GM12892 (cell line): Measurements from ENCODE around the gene HCRTR1.

ENCODE experiments used
- DNase-seq: peaks from one replicate; pipeline ENCODE4 v3.0.0; 2011; ENCODE audit not compliant: insufficient read length
- FAIRE-seq: peaks from 2 replicates; lab custom pipeline; 2011; peaks lifted over from hg19 to GRCh38; lab: Jason Lieb, UNC
- POLR2A ChIP-seq: IDR thresholded peaks from 2 replicates; pipeline ENCODE4 v1.6.1; 2011; ENCODE audit warnings: low read depth, low read length, control low read depth
- POLR2AphosphoS5 ChIP-seq: IDR thresholded peaks from 2 replicates; pipeline ENCODE4 v1.6.1; 2011; ENCODE audit warnings: low read depth, low read length, control low read depth
- TAF1 ChIP-seq: IDR thresholded peaks from 2 replicates; pipeline ENCODE4 v1.6.1; 2011; ENCODE audit warnings: low read depth, mild to moderate bottlenecking, control low read depth, low read length, borderline replicate concordance

HCRTR1 gene

DNA sequence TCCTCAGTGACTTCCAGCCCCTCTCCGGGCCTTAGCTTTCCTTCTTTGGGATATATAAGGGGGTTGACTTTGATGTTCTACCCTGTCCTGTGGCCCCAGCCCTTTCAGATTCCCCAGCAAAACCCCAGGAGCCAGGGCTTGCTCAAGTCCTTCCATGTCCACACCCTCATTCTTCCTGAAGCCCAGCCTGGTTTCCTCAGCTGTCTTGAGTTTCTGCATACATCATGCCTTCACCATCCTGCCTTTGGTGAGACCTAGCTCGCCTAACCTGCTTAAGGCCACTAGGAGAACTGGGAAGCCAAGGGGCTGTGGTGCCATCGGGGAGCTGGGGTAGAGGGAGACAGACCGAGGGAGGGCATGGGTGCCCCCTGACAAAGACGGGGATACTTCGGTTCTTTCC is 44.4 kb downstream of the HCRTR1 start:
- no peak for TF ChIP-seq POLR2AphosphoS5
- FAIRE-seq, result no peak
- no peak for DNase-seq

DNA sequence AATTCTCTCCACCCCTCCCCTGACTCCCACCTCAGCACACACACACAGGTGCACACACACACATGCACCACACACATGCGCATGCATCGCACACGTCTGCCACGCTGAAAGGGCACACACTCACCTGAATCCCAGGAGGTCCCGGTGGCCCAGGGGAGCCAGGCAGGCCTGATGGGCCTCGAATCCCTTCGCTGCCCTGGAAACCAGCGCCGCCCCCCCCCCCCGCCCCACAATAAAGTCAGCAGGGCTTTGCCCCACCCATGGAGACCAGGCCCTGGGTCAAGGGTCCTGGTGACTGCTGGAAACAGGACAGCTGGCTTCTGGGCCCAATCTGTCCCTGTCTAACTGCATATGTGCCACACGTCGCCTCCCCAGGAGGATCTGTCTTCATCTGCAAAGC is 45.0 kb downstream of the HCRTR1 start:
- FAIRE-seq (no peak), DNase-seq (no peak)
- TF ChIP-seq POLR2AphosphoS5 (no peak), TAF1 (no peak), POLR2A (no peak)

DNA sequence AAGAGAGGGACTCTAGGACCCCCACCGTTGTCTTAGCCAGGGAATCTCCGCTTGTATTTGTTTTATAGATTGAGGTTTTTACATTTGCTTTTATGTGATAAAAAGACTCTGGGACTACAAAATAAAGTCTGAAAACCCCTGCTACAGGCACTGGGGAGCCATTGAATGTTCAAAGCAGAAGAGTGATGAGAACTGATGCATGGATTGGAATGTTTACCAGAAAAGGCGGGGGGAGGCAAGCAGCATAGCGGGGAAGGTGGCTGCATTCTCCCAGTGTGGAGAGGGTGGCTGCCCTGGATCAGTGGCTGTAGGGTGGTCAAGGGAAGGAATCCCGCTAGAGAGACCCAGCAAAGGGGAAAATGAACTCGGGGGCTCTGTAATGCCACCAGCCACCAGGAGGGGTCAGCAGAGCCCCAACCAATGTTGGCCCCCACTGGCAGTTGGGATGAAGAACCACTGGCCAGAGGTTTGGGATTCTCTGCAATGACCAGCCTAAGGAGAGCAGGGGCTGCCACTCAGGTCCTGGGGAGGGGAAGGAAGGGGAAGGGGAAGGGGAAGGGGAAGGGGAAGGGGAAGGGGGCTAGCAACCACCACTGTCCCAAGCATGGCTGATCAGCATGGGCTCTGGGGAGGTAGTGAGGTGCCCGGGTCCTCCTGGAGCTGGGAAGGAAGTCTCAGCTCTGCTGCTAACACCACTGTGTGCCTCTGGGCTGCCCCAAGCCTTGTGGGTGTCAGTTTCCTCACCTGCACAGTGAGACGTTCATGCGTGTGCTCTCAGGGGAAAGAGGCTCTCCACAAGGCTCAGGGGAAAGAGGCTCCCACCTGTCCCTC is 46.3 kb downstream of the HCRTR1 start:
- FAIRE-seq (peak; percentile 93), DNase-seq (peak; percentile 80)
- TF ChIP-seq POLR2A (no peak), POLR2AphosphoS5 (no peak), TAF1 (no peak)

DNA sequence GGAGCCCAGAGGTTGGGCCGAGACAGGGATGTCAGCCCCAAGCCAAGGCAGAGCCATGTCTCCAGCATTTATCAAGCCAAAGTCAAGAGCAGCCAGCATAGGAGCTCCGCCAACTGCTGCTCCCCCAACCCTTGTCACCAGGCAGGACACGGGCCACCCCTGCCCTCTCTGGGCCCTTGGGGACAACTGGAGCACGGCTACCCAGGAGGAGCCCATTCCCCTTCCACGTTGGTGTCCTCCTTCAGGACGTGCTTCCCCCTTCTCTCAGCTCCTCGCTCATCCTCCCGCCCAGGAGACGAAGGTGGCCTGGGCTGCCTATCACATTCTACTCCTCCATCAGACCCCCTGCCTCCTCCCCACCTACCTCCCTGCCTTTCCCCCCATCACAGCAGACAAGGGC is 47.0 kb downstream of the HCRTR1 start:
- DNase-seq (no peak), FAIRE-seq (no peak)
- TF ChIP-seq POLR2AphosphoS5 (no peak), POLR2A (no peak), TAF1 (no peak)

DNA sequence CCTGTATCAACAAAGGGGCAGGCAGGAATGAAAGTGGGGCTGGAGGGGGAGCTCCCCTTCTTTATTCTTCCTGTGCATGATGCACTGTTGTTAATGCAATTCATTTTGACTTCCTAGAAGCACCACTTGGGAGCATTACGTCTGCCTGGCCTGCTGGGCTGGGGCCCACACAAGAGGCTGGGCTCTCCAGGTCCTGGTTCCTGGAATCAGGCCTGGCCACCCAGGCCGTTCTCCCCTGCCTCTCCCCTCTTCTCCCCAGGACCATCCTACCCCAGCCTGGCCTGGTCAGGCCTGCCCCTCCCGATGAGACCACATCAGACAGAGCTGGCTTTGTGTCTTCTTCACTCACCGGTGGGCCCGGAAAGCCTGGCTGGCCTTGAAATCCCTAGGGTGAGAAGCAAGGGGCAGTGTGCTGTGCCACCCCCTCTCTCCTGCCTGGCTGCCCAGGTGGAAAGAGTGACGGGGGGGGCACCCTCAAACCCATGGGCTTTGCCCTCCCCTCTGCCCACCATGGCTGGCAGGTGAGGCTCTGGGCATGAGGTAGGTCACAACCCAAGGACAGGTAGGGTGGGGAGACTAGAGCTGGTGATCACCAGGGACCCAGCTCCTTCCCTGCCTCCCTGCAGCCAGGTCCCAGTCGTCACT is 47.9 kb downstream of the HCRTR1 start:
- FAIRE-seq (no peak), DNase-seq (no peak)
- TF ChIP-seq POLR2AphosphoS5 (no peak), TAF1 (no peak), POLR2A (no peak)

DNA sequence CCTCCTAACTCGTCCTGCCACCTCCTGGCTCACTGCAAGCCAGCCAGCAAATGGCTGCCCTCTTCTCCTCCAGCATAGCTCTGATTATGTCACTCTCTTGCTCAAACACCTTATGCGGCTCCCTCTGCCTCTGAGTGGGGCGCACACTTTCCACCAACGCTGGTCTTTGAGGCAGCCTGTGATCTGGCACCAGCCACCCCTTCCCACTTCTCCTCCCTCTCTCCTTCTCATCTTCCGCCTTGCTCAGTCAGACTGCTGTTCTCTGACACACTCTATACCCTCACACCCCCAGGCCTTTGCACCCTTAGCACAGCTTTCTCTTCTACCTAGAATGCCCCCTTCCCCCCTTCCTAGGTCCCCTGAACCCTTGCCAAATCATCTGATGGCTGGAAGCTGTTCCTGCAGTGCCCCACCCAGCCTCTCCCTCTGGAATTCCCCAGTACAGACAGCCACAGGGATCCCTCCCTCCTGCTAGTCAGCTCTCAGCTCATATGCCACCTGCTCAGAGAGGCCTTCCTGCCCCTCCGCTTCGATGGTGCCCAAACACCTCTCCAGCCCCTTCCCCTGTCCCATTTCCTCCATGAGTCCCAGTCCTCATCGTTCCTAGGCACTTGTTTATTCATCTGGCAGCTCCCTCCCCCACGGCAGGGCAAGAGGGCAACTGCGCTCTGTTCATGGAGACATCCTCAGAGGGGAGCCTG is 48.9 kb downstream of the HCRTR1 start:
- TF ChIP-seq TAF1 (no peak), POLR2AphosphoS5 (no peak), POLR2A (no peak)
- DNase-seq (no peak), FAIRE-seq (no peak)

DNA sequence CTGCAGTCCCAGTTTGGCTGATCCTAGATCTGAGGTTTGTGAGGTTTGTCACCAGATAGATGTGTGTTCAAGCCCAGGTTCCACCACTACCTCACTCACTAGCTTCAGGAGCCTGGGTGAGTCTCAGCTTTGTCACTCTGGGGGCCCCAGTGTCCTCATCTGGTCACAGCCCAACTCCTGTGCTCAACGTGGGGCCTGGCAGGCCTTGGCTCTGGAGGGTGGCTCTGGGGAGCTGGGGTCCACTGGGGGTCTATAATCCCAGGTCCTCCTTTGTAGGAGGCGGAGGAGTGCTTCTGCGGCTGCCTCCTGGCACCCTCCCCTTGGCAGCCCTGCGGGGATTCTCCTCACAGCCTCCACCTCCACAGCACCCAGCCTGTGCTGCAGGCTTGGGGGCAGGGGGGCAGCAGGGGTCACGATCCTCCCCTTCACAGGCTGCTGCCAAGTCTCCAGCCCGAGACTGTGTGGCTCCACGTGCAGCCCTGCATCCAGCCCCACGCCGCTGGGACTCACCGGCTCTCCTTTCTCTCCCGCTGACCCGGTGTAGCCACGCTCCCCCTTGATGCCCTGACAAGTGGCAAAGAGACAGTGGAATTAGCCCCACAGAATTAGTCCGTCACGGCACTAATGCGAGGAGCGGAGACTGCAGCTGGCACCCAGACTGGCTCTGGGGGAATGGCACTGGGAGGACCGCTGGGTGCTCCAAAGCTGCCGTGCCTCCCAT is 49.7 kb downstream of the HCRTR1 start:
- FAIRE-seq (no peak), DNase-seq (no peak)
- TF ChIP-seq POLR2AphosphoS5 (no peak), TAF1 (no peak), POLR2A (no peak)

DNA sequence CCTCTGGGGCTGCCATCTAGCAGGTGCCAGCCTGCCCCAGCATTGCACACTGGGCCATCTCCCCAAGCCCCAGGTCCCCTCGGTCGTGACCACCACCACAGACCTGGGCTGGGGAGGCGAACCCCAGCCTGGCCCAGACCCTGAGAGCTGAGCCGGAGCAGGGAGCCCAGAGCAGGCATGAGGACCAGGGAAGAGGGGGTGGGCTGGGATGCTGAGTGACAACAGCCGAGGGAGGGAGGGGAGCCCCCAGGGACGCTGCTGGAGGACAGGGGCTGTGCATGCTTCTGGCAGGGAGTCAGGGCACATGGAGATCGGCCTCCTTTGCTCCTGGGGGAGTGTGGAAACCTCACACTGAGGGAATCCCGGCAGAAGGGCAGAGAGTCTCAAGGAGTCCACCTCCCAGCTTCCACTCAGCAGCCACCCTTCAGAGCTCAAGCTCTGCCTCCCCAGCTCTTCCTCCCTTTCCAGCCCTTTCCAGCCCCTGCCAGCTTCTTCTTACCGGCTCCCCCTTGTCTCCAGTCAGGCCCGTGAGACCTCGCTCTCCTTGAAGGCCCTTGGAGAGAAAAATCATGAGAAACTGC is 50.9 kb downstream of the HCRTR1 start:
- no peak for DNase-seq
- no peak for FAIRE-seq
- TF ChIP-seq TAF1 (no peak), POLR2AphosphoS5 (no peak), POLR2A (no peak)

DNA sequence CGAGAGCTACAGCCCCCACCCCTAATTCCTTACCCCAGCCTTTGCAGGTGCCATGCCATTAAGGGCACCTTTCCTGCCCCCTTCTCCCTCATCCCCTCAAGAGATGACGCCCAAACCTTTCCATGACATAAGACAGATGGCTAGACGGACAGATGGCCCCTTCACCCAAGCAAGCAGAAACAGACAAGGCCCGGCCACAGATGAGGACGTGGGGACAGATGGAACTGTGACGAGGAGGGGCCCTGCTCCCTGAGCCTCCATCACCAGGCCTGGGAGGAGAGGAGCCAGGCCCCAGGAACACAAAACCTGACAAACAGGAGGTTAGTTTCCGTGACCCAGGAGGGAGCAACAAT is 51.9 kb downstream of the HCRTR1 start:
- FAIRE-seq (no peak), DNase-seq (no peak)
- no peak for TF ChIP-seq POLR2AphosphoS5
- TF ChIP-seq TAF1, result no peak
- TF ChIP-seq POLR2A, result no peak

DNA sequence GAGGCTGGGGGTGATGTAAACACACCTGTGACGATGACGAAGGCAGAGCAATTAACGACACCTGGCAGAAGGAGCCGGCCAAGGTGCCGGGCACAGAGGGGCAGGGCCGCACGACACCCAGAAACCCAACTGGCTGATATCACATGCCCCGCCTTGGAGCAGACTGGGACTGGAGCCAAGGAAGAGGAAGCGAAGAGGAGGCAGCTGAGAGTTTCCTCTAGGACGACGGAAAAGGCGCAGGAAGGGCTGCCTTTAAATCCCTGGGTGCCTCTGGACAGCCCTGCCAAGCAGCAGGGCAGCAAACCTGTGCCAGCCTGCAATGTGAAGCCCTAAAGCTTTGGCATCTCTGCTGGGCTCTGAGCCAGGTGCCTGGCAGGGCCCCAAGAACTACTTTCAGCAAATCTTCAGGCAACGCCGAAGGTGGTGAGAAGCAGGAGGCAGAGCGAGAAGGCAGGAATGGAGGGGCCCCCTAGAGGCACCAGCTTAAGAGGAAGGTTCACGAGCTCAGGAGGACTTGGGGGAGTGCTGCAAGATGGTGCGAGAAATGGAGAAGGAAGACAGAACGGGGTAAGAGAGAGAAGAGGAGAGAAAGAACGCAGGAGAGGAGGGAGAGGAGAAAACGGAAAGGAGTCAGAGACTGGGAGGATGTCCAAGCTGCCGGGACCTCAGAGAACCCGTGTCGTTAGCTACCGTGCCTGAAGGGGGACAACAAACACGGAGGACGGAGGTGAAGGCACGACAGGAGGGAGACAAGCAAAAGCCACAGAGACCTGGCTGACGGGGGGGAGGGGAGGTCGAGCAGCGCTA is 52.5 kb downstream of the HCRTR1 start:
- TF ChIP-seq POLR2AphosphoS5 (no peak), POLR2A (no peak), TAF1 (no peak)
- no peak for DNase-seq
- FAIRE-seq, result no peak

DNA sequence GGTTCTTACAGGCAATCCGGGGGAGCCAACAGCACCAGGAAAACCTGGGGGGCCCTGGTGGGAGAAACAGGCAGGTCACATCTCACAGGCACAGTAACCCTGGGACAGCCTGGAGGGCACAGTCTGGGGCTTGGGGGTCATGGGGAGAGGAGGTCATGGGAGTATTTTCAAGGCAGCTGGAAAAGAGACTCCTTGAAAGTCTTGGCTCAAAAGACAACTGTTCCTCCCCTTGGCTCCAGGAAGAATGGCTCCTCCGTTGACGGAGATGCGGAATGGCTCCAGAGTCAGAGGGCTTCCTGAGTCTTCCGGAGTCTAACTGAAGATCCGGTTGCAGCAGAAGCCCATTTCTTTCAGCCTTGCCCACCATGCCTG is 53.1 kb downstream of the HCRTR1 start:
- TF ChIP-seq POLR2A, result no peak
- no peak for TF ChIP-seq POLR2AphosphoS5
- FAIRE-seq (no peak), DNase-seq (no peak)
